H1 (cell line): ENCODE results near the gene RAET1E. TPM values are rescaled to one million over a fixed set of nuclear protein-coding genes. Genes with fewer than 3 reads are reported as not detected.

Source experiments
- CBX5 ChIP-seq: fragments of 300-800, 300-1000 bp; sonication (generic); IDR thresholded peaks from 2 replicates; pipeline ENCODE4 v1.7.1; 2016; ENCODE audit warnings: antibody characterized with exemption, low read length, low read depth
- TAF7 ChIP-seq: optimal IDR thresholded peaks from 2 replicates; pipeline ENCODE3; 2011; ENCODE audit warnings: low read depth, mild to moderate bottlenecking, inconsistent platforms, low read length, moderate library complexity, borderline replicate concordance
- polyA plus RNA-seq, 7 experiments: library from polyadenylated mRNA; depleted of rRNA in 3 of 7; stranded (reverse) in 5 of 7; unstranded in 2 of 7; fragments of >200 nt in 5 of 7; fragments of 200-250 nt in 2 of 7; gene quantifications; 1 replicate in 5 of 7; 2 replicates in 1 of 7; 4 replicates in 1 of 7; pipeline versions ENCODE4 v1.2.1 to v1.2.3, GENCODE V29; 2011 to 2013; ENCODE audit warnings: missing spikeins in 2 of 7, mixed read lengths in 2 of 7
- total RNA-seq: library from RNA; stranded (reverse); fragmentation: NEBNext Ultra II Directional; extraction: Animal tissue kit (Norgen Biotek cat#: 25700); gene quantifications from 2 replicates; pipeline ENCODE4 v1.2.1, GENCODE V29; 2021

RAET1E gene
- total and polyA plus RNA-seq, 2 of the 8 experiments (the other 6 are each of a cell fraction or from before 2014, with no cell fraction given) = not detected

GRCh38 chr6:149872233-149872632 lies 25.7 kb downstream of the RAET1E start (continued):
- TF ChIP-seq CBX5 (no peak), TAF7 (no peak)
